C4-2B (cell line): ENCODE data around the gene BIK.

Experiments used
- ZFX ChIP-seq: fragments of 450-650 bp; IDR thresholded peaks from 2 replicates; pipeline ENCODE4 v1.6.1; 2017
- TF ChIP-seq, protein P1 (sequence below): fragments of 450-650 bp; conservative IDR thresholded peaks from 2 replicates; pipeline ENCODE4 v1.5.1; 2017; ENCODE audit warnings: mild to moderate bottlenecking

DNA sequence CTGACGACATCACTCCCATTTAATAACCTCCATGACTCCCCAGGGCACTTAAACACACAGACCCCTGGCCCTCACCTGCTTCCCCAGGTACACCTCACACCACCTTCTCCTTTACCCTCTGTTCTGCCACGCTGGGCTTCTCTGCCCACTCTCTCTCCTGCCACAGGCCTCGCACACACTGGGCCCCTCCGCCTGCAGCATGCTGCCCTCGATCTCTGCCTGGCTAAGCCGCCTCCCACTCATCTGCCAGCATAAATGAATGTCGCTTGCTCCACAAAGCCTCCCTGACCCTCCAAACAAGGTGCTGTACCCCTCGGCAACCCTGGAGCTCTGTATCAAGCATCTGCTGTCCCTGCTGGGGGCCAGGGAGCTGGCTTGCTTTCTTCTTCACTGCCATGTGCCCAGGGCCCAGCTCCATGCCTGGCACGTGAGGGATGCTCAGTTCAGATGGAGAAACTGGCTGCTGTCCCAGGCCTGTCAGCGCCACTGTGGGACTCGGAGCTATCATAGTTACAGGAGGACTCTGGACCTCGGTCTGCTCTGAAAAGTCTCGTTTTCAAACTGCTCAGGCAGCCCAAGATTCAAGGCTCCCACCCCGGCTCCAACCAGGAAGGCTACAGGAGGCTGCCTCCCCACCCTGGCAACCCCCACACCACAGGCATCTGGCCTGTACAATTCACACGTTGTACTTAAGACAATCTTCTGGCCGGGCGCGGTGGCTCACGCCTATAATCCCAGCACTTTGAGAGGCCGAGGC lies 33.3 kb upstream of the BIK start:
- TF ChIP-seq, protein P1, sequence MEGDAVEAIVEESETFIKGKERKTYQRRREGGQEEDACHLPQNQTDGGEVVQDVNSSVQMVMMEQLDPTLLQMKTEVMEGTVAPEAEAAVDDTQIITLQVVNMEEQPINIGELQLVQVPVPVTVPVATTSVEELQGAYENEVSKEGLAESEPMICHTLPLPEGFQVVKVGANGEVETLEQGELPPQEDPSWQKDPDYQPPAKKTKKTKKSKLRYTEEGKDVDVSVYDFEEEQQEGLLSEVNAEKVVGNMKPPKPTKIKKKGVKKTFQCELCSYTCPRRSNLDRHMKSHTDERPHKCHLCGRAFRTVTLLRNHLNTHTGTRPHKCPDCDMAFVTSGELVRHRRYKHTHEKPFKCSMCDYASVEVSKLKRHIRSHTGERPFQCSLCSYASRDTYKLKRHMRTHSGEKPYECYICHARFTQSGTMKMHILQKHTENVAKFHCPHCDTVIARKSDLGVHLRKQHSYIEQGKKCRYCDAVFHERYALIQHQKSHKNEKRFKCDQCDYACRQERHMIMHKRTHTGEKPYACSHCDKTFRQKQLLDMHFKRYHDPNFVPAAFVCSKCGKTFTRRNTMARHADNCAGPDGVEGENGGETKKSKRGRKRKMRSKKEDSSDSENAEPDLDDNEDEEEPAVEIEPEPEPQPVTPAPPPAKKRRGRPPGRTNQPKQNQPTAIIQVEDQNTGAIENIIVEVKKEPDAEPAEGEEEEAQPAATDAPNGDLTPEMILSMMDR = no peak
- TF ChIP-seq ZFX = no peak
